ENCODE results near the gene ARFGAP3.

ARFGAP3 gene

DNA sequence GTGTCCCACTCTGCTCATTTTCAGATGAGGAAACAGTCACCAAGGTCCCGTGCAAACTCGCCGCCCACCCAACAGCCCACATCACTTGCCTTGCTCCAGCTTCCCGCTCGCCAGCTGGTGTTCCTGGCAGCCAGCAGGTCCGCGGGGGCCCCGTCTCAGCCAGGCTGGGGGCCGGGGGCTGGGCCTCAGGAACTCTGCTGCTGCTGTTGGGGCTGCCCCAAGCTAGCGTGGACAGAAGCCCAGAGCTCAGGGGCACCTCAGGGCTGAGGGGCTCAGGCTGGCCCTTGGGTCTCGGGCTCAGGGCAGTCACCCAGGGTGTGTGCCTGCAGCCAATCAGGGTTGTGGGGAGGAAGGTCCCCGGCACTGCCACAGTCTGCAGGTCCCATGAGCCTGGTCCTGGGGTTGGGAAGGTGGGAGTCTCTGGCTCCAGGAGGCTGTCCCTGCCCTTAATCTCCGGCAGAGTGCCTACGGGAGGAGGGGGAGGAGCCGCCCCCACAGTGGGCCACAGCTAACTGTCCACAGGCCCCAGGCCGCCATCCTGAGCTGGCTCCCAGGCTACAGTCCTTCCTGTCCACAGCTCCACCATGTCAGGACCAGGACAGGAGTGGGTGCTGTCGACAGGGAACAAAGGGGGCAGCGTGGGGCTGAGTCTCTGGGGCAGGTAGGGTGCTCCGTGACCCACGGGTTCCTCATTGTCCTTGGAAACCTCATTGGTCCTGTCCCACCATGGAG, 65.2 kb downstream of the ARFGAP3 start:
- TF ChIP-seq CTCF (IDR thresholded peaks at IDR 0.05): no peak

DNA sequence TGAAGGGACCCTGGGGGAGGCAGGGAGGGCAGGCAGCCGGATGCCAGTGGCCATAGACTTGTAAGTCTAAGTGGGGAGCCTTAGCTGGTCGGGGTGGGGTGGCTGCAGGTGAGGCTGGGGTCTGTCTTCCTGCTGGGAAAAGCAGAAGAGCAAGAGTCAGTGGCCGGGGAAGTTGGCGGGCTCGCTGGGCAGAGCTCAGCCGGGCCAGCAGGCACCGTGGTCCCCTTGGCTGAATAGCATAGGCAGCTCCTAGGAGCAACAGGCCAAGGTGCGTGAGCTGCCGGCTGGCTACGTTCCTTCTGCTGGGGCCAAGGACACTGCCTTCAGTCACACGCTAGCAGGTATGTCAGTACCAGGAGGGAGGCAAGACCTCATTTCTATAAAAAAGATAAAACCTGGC, 68.6 kb downstream of the ARFGAP3 start:
- TF ChIP-seq CTCF (IDR thresholded peaks at IDR 0.05): no peak

GRCh38 chr22:42788021-42788420, 69.1 kb downstream of the ARFGAP3 start:
- no peak for TF ChIP-seq CTCF (IDR thresholded peaks at IDR 0.05)

DNA sequence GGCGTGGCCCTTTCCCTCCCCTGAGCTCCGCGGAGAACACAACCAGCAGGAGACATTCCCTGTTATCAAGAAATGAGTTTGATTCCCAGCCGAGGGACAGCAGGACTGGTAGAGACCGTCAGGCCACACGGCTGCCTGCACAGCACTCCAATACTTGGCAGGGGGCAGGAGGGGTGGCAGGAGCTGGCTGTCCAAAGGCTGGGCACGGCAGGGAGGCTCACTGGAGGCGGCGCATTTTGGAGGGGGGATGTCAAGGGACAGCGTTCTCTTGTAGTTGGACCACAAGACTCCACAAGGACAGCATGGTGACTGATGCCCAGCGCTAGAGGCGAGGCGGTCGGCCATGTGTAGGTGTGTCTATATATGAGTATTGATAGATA, 69.7 kb downstream of the ARFGAP3 start:
- TF ChIP-seq CTCF (IDR thresholded peaks at IDR 0.05): no peak

DNA sequence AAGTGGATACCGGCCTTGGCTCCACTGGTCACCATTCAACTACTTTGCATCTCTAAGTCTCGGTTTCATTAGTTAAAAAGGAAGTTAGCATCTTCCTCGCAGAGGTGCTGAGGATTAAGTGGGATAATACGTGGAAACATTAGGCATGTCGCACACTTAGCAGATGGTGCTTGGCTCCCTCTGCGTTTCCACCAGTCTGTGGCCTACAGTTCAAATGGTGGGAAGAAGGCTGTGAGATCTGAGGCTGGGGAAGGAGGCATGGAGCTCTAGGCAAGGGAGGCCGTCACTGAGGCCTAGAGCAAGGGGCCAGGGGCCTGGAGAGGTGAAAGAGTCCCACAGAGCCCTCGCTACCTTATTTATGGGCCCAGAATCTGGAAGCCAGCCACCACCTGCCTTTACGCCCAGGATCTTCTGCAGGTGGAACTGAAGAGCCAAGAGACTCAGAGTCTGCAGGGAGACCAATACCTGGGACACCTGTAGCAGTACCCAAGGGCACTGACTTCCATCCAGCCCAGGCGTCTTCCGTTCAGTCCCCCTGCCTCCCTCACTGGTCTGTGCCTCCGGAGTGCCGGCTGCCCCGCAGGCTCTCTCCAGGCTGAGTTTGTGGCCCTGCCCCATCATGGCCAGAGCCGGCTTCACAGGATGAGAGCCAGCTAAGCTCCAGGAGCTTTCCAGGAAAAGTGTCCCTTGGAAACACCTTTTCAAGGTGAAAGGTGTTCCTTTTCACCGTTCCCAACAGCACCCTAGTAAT, 70.3 kb downstream of the ARFGAP3 start:
- TF ChIP-seq CTCF (IDR thresholded peaks at IDR 0.05): no peak

DNA sequence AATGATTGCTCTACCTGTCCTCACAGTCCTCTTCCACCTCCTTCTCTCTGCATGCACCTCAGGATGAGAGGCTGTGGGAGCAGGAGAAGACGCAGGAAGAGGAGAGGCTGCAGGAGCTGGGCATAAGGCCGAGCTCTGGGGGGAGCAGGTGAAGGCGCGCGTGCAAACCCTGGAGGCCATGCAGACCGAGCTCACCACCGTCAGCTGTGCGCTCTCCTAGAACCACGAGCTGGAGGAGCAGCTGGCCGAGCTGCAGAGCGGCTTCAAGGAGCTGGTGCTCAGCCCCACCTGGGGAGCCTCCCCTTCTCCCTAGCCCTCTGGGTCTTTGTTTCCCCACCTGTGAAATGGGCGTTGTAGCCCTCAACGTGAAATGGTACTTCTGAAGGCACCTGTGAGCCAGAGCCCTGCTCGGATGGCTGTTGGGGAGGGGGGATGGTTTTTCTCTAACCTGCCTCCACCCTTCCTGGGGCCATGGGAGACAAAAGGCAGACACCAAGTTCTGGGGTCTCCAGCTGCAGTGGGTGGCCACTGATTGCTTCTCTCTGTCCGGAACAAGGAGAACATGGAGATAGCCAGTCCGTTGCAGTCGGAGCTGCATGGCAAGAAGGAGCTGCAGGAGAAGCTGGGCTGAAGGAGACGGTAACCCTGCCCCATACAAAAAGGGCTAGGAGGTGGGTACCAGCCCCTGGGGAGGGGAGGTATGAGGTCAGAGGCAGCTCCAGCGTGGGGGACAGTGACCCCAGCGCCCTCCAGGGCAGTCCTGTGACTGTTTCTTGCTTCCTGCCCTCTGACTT, 71.2 kb downstream of the ARFGAP3 start:
- no peak for TF ChIP-seq CTCF (IDR thresholded peaks at IDR 0.05)

- peak; percentile 81 for TF ChIP-seq CTCF (IDR thresholded peaks at IDR 0.05)
Observed at GRCh38 chr22:42780070-42780540, 77.0 kb downstream of the ARFGAP3 start.

Data from LNCAP (cell line).